ENCODE data around the gene CCDC190.

Gene CCDC190

GRCh38 chr1:162906485-162906884 is 45.5 kb upstream of the CCDC190 start:
- no peak overlapping the region for H3K18ac ChIP-seq (ENCODE audit: low read depth in 1 of 2, low read length in 2 of 2)
- no peak overlapping the region for H3K27ac ChIP-seq (ENCODE audit: low read length, poor library complexity, severe bottlenecking)
- WGBS, result no CpG with 5 or more reads among the region's 2 CpGs
- H4K91ac ChIP-seq (ENCODE audit: low read length), result no peak overlapping the region
- no peak overlapping the region for H3K4me2 ChIP-seq (ENCODE audit: low read length, poor library complexity, severe bottlenecking)
- H3K27me3 ChIP-seq (ENCODE audit: control insufficient read depth in 1 of 2, insufficient read depth in 1 of 2, low read length in 2 of 2), result no peaks in the 10 kb centered on the region
- no peak overlapping the region for H3K9ac ChIP-seq (ENCODE audit: low read length)
- H2AK5ac ChIP-seq (ENCODE audit: low read length, severe bottlenecking), result no peak overlapping the region
- H3K14ac ChIP-seq (ENCODE audit: low read length in 2 of 2), result no peak overlapping the region
- H2BK5ac ChIP-seq (ENCODE audit: low read depth, low read length, poor library complexity, severe bottlenecking), result no peak overlapping the region
- H3K4me3 ChIP-seq (ENCODE audit: insufficient read depth in 1 of 2, low read depth in 1 of 2, low read length in 2 of 2), result no peak overlapping the region
- H3K4me1 ChIP-seq (ENCODE audit: control insufficient read depth, insufficient read depth, low read depth, low read length), result peaks cover 12% of the 10 kb centered on the region
- DNase-seq, result no peak
- peak overlapping the region in 1 of 2 experiments; percentile 16 for H2BK12ac ChIP-seq (ENCODE audit: low read length in 2 of 2)
- no peak overlapping the region for H3K4ac ChIP-seq (ENCODE audit: low read depth in 1 of 2, low read length in 2 of 2)
- no peaks in the 10 kb centered on the region for H3K36me3 ChIP-seq (ENCODE audit: control insufficient read depth in 1 of 2, insufficient read depth in 2 of 2, low read depth in 1 of 2, low read length in 2 of 2)
- no peak overlapping the region for H3K23ac ChIP-seq (ENCODE audit: low read length in 2 of 2)
- H3K79me1 ChIP-seq (replicated peaks; ENCODE audit: low read length, poor library complexity, severe bottlenecking), result no peaks in the 10 kb centered on the region
- H3K9me3 ChIP-seq (ENCODE audit: control insufficient read depth, low read length), result peaks cover 5% of the 10 kb centered on the region
- H2BK15ac ChIP-seq (ENCODE audit: low read depth, poor library complexity, severe bottlenecking), result no peak overlapping the region
- H2AFZ ChIP-seq (ENCODE audit: low read depth, low read length), result no peak overlapping the region
- no peak overlapping the region for H2BK120ac ChIP-seq (ENCODE audit: low read depth, low read length)
- H4K8ac ChIP-seq (ENCODE audit: low read length), result no peak overlapping the region

- no peak overlapping the region for H2BK5ac ChIP-seq (ENCODE audit: low read depth, low read length, poor library complexity, severe bottlenecking)
- no peak overlapping the region for H3K14ac ChIP-seq (ENCODE audit: low read length in 2 of 2)
- WGBS, result no CpG with 5 or more reads among the region's 1 CpG
- peak overlapping the region; percentile 55 for H3K27ac ChIP-seq (ENCODE audit: low read length, poor library complexity, severe bottlenecking)
- H3K79me1 ChIP-seq (replicated peaks; ENCODE audit: low read length, poor library complexity, severe bottlenecking), result no peaks in the 10 kb centered on the region
- no peaks in the 10 kb centered on the region for H3K9me3 ChIP-seq (ENCODE audit: control insufficient read depth, low read length)
- DNase-seq, result peak; percentile 79
- no peak overlapping the region for H3K4ac ChIP-seq (ENCODE audit: low read depth in 1 of 2, low read length in 2 of 2)
- peak overlapping the region; percentile 52 for H3K9ac ChIP-seq (ENCODE audit: low read length)
- H3K27me3 ChIP-seq (ENCODE audit: control insufficient read depth in 1 of 2, insufficient read depth in 1 of 2, low read length in 2 of 2), result no peaks in the 10 kb centered on the region
- H3K4me1 ChIP-seq (ENCODE audit: control insufficient read depth, insufficient read depth, low read depth, low read length), result peaks cover 12% of the 10 kb centered on the region
- no peaks in the 10 kb centered on the region for H3K36me3 ChIP-seq (ENCODE audit: control insufficient read depth in 1 of 2, insufficient read depth in 2 of 2, low read depth in 1 of 2, low read length in 2 of 2)
- H3K4me3 ChIP-seq (ENCODE audit: insufficient read depth in 1 of 2, low read depth in 1 of 2, low read length in 2 of 2), result no peak overlapping the region
- H2BK120ac ChIP-seq (ENCODE audit: low read depth, low read length), result no peak overlapping the region
- no peak overlapping the region for H3K23ac ChIP-seq (ENCODE audit: low read length in 2 of 2)
- H2BK12ac ChIP-seq (ENCODE audit: low read length in 2 of 2), result peak overlapping the region; percentile 2 to 63
- peak overlapping the region; percentile 8 for H4K91ac ChIP-seq (ENCODE audit: low read length)
- no peak overlapping the region for H3K4me2 ChIP-seq (ENCODE audit: low read length, poor library complexity, severe bottlenecking)
- H2AK5ac ChIP-seq (ENCODE audit: low read length, severe bottlenecking), result peak overlapping the region; percentile 85
- no peak overlapping the region for H2BK15ac ChIP-seq (ENCODE audit: low read depth, poor library complexity, severe bottlenecking)
- no peak overlapping the region for H2AFZ ChIP-seq (ENCODE audit: low read depth, low read length)
- peak overlapping the region in 1 of 2 experiments; percentile 40 for H3K18ac ChIP-seq (ENCODE audit: low read depth in 1 of 2, low read length in 2 of 2)
- no peak overlapping the region for H4K8ac ChIP-seq (ENCODE audit: low read length)
Measured at GRCh38 chr1:162905174-162906158, 44.5 kb upstream of the CCDC190 start.

- no peaks in the 10 kb centered on the region for H3K36me3 ChIP-seq (ENCODE audit: control insufficient read depth in 1 of 2, insufficient read depth in 2 of 2, low read depth in 1 of 2, low read length in 2 of 2)
- no peak overlapping the region for H3K14ac ChIP-seq (ENCODE audit: low read length in 2 of 2)
- H3K79me1 ChIP-seq (replicated peaks; ENCODE audit: low read length, poor library complexity, severe bottlenecking), result no peaks in the 10 kb centered on the region
- no peak overlapping the region for H2BK5ac ChIP-seq (ENCODE audit: low read depth, low read length, poor library complexity, severe bottlenecking)
- no peak overlapping the region for H2AK5ac ChIP-seq (ENCODE audit: low read length, severe bottlenecking)
- H2BK12ac ChIP-seq (ENCODE audit: low read length in 2 of 2), result peak overlapping the region in 1 of 2 experiments; percentile 2
- H3K27me3 ChIP-seq (ENCODE audit: control insufficient read depth in 1 of 2, insufficient read depth in 1 of 2, low read length in 2 of 2), result no peaks in the 10 kb centered on the region
- no peak overlapping the region for H2AFZ ChIP-seq (ENCODE audit: low read depth, low read length)
- H3K18ac ChIP-seq (ENCODE audit: low read depth in 1 of 2, low read length in 2 of 2), result peak overlapping the region; percentile 30 to 40
- H3K4me2 ChIP-seq (ENCODE audit: low read length, poor library complexity, severe bottlenecking), result no peak overlapping the region
- no peak overlapping the region for H3K9ac ChIP-seq (ENCODE audit: low read length)
- H3K4me3 ChIP-seq (ENCODE audit: insufficient read depth in 1 of 2, low read depth in 1 of 2, low read length in 2 of 2), result peak overlapping the region in 1 of 2 experiments; percentile 5
- no peaks in the 10 kb centered on the region for H3K9me3 ChIP-seq (ENCODE audit: control insufficient read depth, low read length)
- H3K23ac ChIP-seq (ENCODE audit: low read length in 2 of 2), result no peak overlapping the region
- H3K4ac ChIP-seq (ENCODE audit: low read depth in 1 of 2, low read length in 2 of 2), result no peak overlapping the region
- H2BK120ac ChIP-seq (ENCODE audit: low read depth, low read length), result no peak overlapping the region
- H4K8ac ChIP-seq (ENCODE audit: low read length), result no peak overlapping the region
- 90% methylated on average over 4 of the region's 4 CpGs for WGBS
- H3K4me1 ChIP-seq (ENCODE audit: control insufficient read depth, insufficient read depth, low read depth, low read length), result peaks cover 12% of the 10 kb centered on the region
- no peak overlapping the region for H2BK15ac ChIP-seq (ENCODE audit: low read depth, poor library complexity, severe bottlenecking)
- no peak for DNase-seq
- no peak overlapping the region for H3K27ac ChIP-seq (ENCODE audit: low read length, poor library complexity, severe bottlenecking)
- peak overlapping the region; percentile 8 for H4K91ac ChIP-seq (ENCODE audit: low read length)
Measured at GRCh38 chr1:162904579-162904978, 43.6 kb upstream of the CCDC190 start.

- H2BK120ac ChIP-seq (ENCODE audit: low read depth, low read length), result no peak overlapping the region
- no peak overlapping the region for H4K8ac ChIP-seq (ENCODE audit: low read length)
- no peak overlapping the region for H2AK5ac ChIP-seq (ENCODE audit: low read length, severe bottlenecking)
- H2BK5ac ChIP-seq (ENCODE audit: low read depth, low read length, poor library complexity, severe bottlenecking), result no peak overlapping the region
- no peak overlapping the region for H3K4ac ChIP-seq (ENCODE audit: low read depth in 1 of 2, low read length in 2 of 2)
- no peak overlapping the region for H2BK12ac ChIP-seq (ENCODE audit: low read length in 2 of 2)
- WGBS, result 97% methylated on average over 3 of the region's 3 CpGs
- H3K9me3 ChIP-seq (ENCODE audit: control insufficient read depth, low read length), result no peaks in the 10 kb centered on the region
- no peak overlapping the region for H3K9ac ChIP-seq (ENCODE audit: low read length)
- no peak overlapping the region for H3K4me3 ChIP-seq (ENCODE audit: insufficient read depth in 1 of 2, low read depth in 1 of 2, low read length in 2 of 2)
- peaks cover 12% of the 10 kb centered on the region for H3K4me1 ChIP-seq (ENCODE audit: control insufficient read depth, insufficient read depth, low read depth, low read length)
- no peak overlapping the region for H3K14ac ChIP-seq (ENCODE audit: low read length in 2 of 2)
- H3K23ac ChIP-seq (ENCODE audit: low read length in 2 of 2), result no peak overlapping the region
- H2BK15ac ChIP-seq (ENCODE audit: low read depth, poor library complexity, severe bottlenecking), result no peak overlapping the region
- no peak overlapping the region for H4K91ac ChIP-seq (ENCODE audit: low read length)
- no peaks in the 10 kb centered on the region for H3K79me1 ChIP-seq (replicated peaks; ENCODE audit: low read length, poor library complexity, severe bottlenecking)
- no peak overlapping the region for H2AFZ ChIP-seq (ENCODE audit: low read depth, low read length)
- H3K36me3 ChIP-seq (ENCODE audit: control insufficient read depth in 1 of 2, insufficient read depth in 2 of 2, low read depth in 1 of 2, low read length in 2 of 2), result no peaks in the 10 kb centered on the region
- no peak overlapping the region for H3K18ac ChIP-seq (ENCODE audit: low read depth in 1 of 2, low read length in 2 of 2)
- no peak overlapping the region for H3K4me2 ChIP-seq (ENCODE audit: low read length, poor library complexity, severe bottlenecking)
- H3K27me3 ChIP-seq (ENCODE audit: control insufficient read depth in 1 of 2, insufficient read depth in 1 of 2, low read length in 2 of 2), result no peaks in the 10 kb centered on the region
- no peak overlapping the region for H3K27ac ChIP-seq (ENCODE audit: low read length, poor library complexity, severe bottlenecking)
- DNase-seq, result no peak
Measured at GRCh38 chr1:162904023-162904422, 43.0 kb upstream of the CCDC190 start.
